Neural progenitor cell (in vitro differentiated cells): ENCODE results near the gene CGB2.
"Not testable (repeated sequence)": the region's sequence is repeated elsewhere in the genome, so short reads cannot be mapped to it uniquely, and the experiment has no call there.

ENCODE experiments used
- CTCF ChIP-seq: fragments of 200-600 bp; sonication (generic); IDR thresholded peaks from 2 replicates; pipeline ENCODE4 v1.5.1; 2017; ENCODE audit warnings: antibody characterized with exemption, mild to moderate bottlenecking
- EZH2phosphoT487 ChIP-seq: fragments of 200-600 bp; sonication (generic); IDR thresholded peaks from 2 replicates; pipeline ENCODE4 v1.6.1; 2017; ENCODE audit warnings: antibody characterized with exemption

GRCh38 chr19:49036815-49037214, 5.1 kb downstream of the CGB2 start, which contains the start of gene CGB1:
- peak; percentile 51 for TF ChIP-seq CTCF
- TF ChIP-seq EZH2phosphoT487 = not testable (repeated sequence)
